ENCODE data around the gene LRP5. TPM values are rescaled to one million over a fixed set of nuclear protein-coding genes. Genes with fewer than 3 reads are reported as not detected.
A peak's percentile ranks its signal among the peaks of the same experiment; 100 is the strongest.

Gene LRP5
- total and polyA plus RNA-seq, 5 donors from 2014 or later = 0.22 to 1.3 (median 0.79) TPM; not detected in 1

- no peak overlapping the region for H3K4me3 ChIP-seq (ENCODE audit: low read depth, low read length)
- Mint-ChIP-seq H3K27me3 (no peaks in the 10 kb centered on the region), H3K4me1 (peaks cover 11 to 72% (median 45%) of the 10 kb centered on the region in 4 donors), H3K36me3 (no peaks in the 10 kb centered on the region), H3K9me3 (peaks cover 0 to 1% (median 0%) of the 10 kb centered on the region in 7 donors), H3K4me3 (no peak overlapping the region), H3K27ac (peak overlapping the region in 2 of 3 donors; percentile 74 to 79)
- no peaks in the 10 kb centered on the region for H3K27me3 ChIP-seq (ENCODE audit: control insufficient read depth, insufficient read depth, low read length)
- no peaks in the 10 kb centered on the region for H3K9me3 ChIP-seq (ENCODE audit: control insufficient read depth in 2 of 2, low read length in 2 of 2)
- no peak overlapping the region for H3K27ac ChIP-seq (ENCODE audit: insufficient read depth, low read length, poor library complexity, severe bottlenecking)
- no peaks in the 10 kb centered on the region for H3K36me3 ChIP-seq (ENCODE audit: control insufficient read depth, insufficient read depth, low read length)
- DNase-seq (no peak), ATAC-seq (ENCODE audit: low read depth in 2 of 2) (no peak)
- H3K4me1 ChIP-seq (ENCODE audit: control insufficient read depth, insufficient read depth, low read length, poor library complexity, severe bottlenecking) = peaks cover 51% of the 10 kb centered on the region
Observed at GRCh38 chr11:68335683-68336082, 23.3 kb downstream of the LRP5 start.

GRCh38 chr11:68336716-68337115 is 24.3 kb downstream of the LRP5 start:
- Histone ChIP-seq H3K4me1 (ENCODE audit: control insufficient read depth, insufficient read depth, low read length, poor library complexity, severe bottlenecking) (peaks cover 51% of the 10 kb centered on the region), H3K9me3 (ENCODE audit: control insufficient read depth in 2 of 2, low read length in 2 of 2) (no peaks in the 10 kb centered on the region), H3K27ac (ENCODE audit: insufficient read depth, low read length, poor library complexity, severe bottlenecking) (no peak overlapping the region), H3K4me3 (ENCODE audit: low read depth, low read length) (no peak overlapping the region), H3K36me3 (ENCODE audit: control insufficient read depth, insufficient read depth, low read length) (no peaks in the 10 kb centered on the region), H3K27me3 (ENCODE audit: control insufficient read depth, insufficient read depth, low read length) (no peaks in the 10 kb centered on the region)
- no peak for ATAC-seq (ENCODE audit: low read depth in 2 of 2)
- peak overlapping the region in 2 of 3 donors; percentile 69 to 74 for H3K27ac Mint-ChIP-seq
- H3K36me3 Mint-ChIP-seq = no peaks in the 10 kb centered on the region
- H3K4me1 Mint-ChIP-seq = peaks cover 15 to 71% (median 45%) of the 10 kb centered on the region in 4 donors
- H3K27me3 Mint-ChIP-seq = no peaks in the 10 kb centered on the region
- H3K4me3 Mint-ChIP-seq = peak overlapping the region in 1 of 4 donors; percentile 17
- H3K9me3 Mint-ChIP-seq = peaks cover 0 to 1% (median 0%) of the 10 kb centered on the region in 7 donors
- no peak for DNase-seq

GRCh38 chr11:68337399-68337835 is 25.0 kb downstream of the LRP5 start:
- H3K27ac Mint-ChIP-seq = peak overlapping the region in 2 of 3 donors; percentile 50 to 74
- H3K27me3 Mint-ChIP-seq = no peaks in the 10 kb centered on the region
- ATAC-seq (ENCODE audit: low read depth in 2 of 2) (no peak), DNase-seq (peak in 1 of 3 donors; percentile 58)
- H3K4me1 Mint-ChIP-seq = peaks cover 15 to 69% (median 45%) of the 10 kb centered on the region in 4 donors
- H3K9me3 ChIP-seq (ENCODE audit: control insufficient read depth in 2 of 2, low read length in 2 of 2) = no peaks in the 10 kb centered on the region
- H3K27ac ChIP-seq (ENCODE audit: insufficient read depth, low read length, poor library complexity, severe bottlenecking) = no peak overlapping the region
- no peaks in the 10 kb centered on the region for H3K27me3 ChIP-seq (ENCODE audit: control insufficient read depth, insufficient read depth, low read length)
- H3K4me3 ChIP-seq (ENCODE audit: low read depth, low read length) = no peak overlapping the region
- H3K9me3 Mint-ChIP-seq = peaks cover 0 to 1% (median 0%) of the 10 kb centered on the region in 7 donors
- no peaks in the 10 kb centered on the region for H3K36me3 ChIP-seq (ENCODE audit: control insufficient read depth, insufficient read depth, low read length)
- H3K4me3 Mint-ChIP-seq = peak overlapping the region in 1 of 4 donors; percentile 11
- H3K4me1 ChIP-seq (ENCODE audit: control insufficient read depth, insufficient read depth, low read length, poor library complexity, severe bottlenecking) = peaks cover 45% of the 10 kb centered on the region
- H3K36me3 Mint-ChIP-seq = no peaks in the 10 kb centered on the region

- no peaks in the 10 kb centered on the region for H3K27me3 Mint-ChIP-seq
- Histone ChIP-seq H3K27ac (ENCODE audit: insufficient read depth, low read length, poor library complexity, severe bottlenecking) (no peak overlapping the region), H3K4me3 (ENCODE audit: low read depth, low read length) (no peak overlapping the region), H3K4me1 (ENCODE audit: control insufficient read depth, insufficient read depth, low read length, poor library complexity, severe bottlenecking) (peaks cover 37% of the 10 kb centered on the region), H3K27me3 (ENCODE audit: control insufficient read depth, insufficient read depth, low read length) (no peaks in the 10 kb centered on the region), H3K9me3 (ENCODE audit: control insufficient read depth in 2 of 2, low read length in 2 of 2) (no peaks in the 10 kb centered on the region), H3K36me3 (ENCODE audit: control insufficient read depth, insufficient read depth, low read length) (no peaks in the 10 kb centered on the region)
- H3K36me3 Mint-ChIP-seq = no peaks in the 10 kb centered on the region
- H3K4me1 Mint-ChIP-seq = peaks cover 15 to 61% (median 39%) of the 10 kb centered on the region in 4 donors
- H3K4me3 Mint-ChIP-seq = no peak overlapping the region
- DNase-seq (no peak), ATAC-seq (ENCODE audit: low read depth in 2 of 2) (no peak)
- H3K9me3 Mint-ChIP-seq = peaks cover 0 to 1% (median 0%) of the 10 kb centered on the region in 7 donors
- peak overlapping the region in 2 of 3 donors; percentile 70 to 74 for H3K27ac Mint-ChIP-seq
Observed at GRCh38 chr11:68338051-68338780, 25.8 kb downstream of the LRP5 start.

GRCh38 chr11:68340003-68340767 is 27.8 kb downstream of the LRP5 start:
- H3K9me3 ChIP-seq (ENCODE audit: control insufficient read depth in 2 of 2, low read length in 2 of 2) = no peaks in the 10 kb centered on the region
- no peaks in the 10 kb centered on the region for H3K27me3 ChIP-seq (ENCODE audit: control insufficient read depth, insufficient read depth, low read length)
- no peaks in the 10 kb centered on the region for H3K27me3 Mint-ChIP-seq
- H3K36me3 Mint-ChIP-seq = no peaks in the 10 kb centered on the region
- DNase-seq (peak in 2 of 3 donors; percentile 56 to 91), ATAC-seq (ENCODE audit: low read depth in 2 of 2) (peak; percentile 89 to 94)
- H3K27ac Mint-ChIP-seq = peak overlapping the region; percentile 26 to 68 (median 61)
- H3K4me1 Mint-ChIP-seq = peaks cover 15 to 54% (median 33%) of the 10 kb centered on the region in 4 donors
- H3K9me3 Mint-ChIP-seq = peaks cover 0 to 1% (median 0%) of the 10 kb centered on the region in 7 donors
- H3K4me1 ChIP-seq (ENCODE audit: control insufficient read depth, insufficient read depth, low read length, poor library complexity, severe bottlenecking) = peaks cover 36% of the 10 kb centered on the region
- H3K4me3 Mint-ChIP-seq = peak overlapping the region; percentile 10 to 53 (median 29)
- peak overlapping the region; percentile 58 for H3K27ac ChIP-seq (ENCODE audit: insufficient read depth, low read length, poor library complexity, severe bottlenecking)
- no peaks in the 10 kb centered on the region for H3K36me3 ChIP-seq (ENCODE audit: control insufficient read depth, insufficient read depth, low read length)
- peak overlapping the region; percentile 42 for H3K4me3 ChIP-seq (ENCODE audit: low read depth, low read length)

- H3K4me1 Mint-ChIP-seq = peaks cover 15 to 49% (median 33%) of the 10 kb centered on the region in 4 donors
- no peaks in the 10 kb centered on the region for H3K27me3 Mint-ChIP-seq
- peaks cover 0 to 1% (median 0%) of the 10 kb centered on the region in 7 donors for H3K9me3 Mint-ChIP-seq
- no peaks in the 10 kb centered on the region for H3K9me3 ChIP-seq (ENCODE audit: control insufficient read depth in 2 of 2, low read length in 2 of 2)
- H3K4me1 ChIP-seq (ENCODE audit: control insufficient read depth, insufficient read depth, low read length, poor library complexity, severe bottlenecking) = peaks cover 36% of the 10 kb centered on the region
- H3K27me3 ChIP-seq (ENCODE audit: control insufficient read depth, insufficient read depth, low read length) = no peaks in the 10 kb centered on the region
- H3K4me3 ChIP-seq (ENCODE audit: low read depth, low read length) = peak overlapping the region; percentile 42
- H3K27ac Mint-ChIP-seq = peak overlapping the region; percentile 47 to 80 (median 61)
- no peaks in the 10 kb centered on the region for H3K36me3 Mint-ChIP-seq
- DNase-seq = peak in 2 of 3 donors; percentile 44 to 68
- H3K27ac ChIP-seq (ENCODE audit: insufficient read depth, low read length, poor library complexity, severe bottlenecking) = peak overlapping the region; percentile 58
- peak; percentile 30 to 43 for ATAC-seq (ENCODE audit: low read depth in 2 of 2)
- H3K36me3 ChIP-seq (ENCODE audit: control insufficient read depth, insufficient read depth, low read length) = no peaks in the 10 kb centered on the region
- H3K4me3 Mint-ChIP-seq = peak overlapping the region in 3 of 4 donors; percentile 10 to 54 (median 23)
Observed at GRCh38 chr11:68340784-68341556, 28.6 kb downstream of the LRP5 start.
